ENCODE measurements around the gene HNRNPUL1. TPM values are rescaled to one million over a fixed set of nuclear protein-coding genes. Genes with fewer than 3 reads are reported as not detected.

HNRNPUL1 gene
- total and polyA plus RNA-seq, 5 donors = 89.4 to 152 (median 136) TPM

DNA sequence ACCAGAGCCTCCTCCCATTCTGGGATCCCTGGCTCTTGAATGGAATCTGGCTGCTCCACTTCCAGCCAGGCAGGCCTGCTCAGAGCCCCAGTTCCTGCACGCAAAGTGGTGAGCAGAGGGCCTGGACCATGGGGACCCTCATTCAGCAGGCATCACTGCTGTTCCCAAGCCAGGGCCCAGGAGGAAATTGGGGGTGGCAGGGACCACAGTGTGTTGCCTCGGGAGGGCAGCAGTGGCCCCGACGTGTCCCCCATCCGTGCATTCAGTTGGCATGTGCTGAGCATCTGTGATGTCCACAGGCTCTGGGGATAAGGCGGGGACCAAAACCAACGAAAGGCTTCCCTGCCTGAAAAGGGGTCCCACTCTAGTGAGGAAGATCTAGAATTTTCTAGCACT lies 57.0 kb downstream of the HNRNPUL1 start:
- intact Hi-C loops (cut with DNase I) = loop anchor here in 1 of 4 donors (5.0 kb wide), 1 partner anchor 36 kb away; no protein-coding TSS in a partner anchor
- H3K4me3 ChIP-seq (ENCODE audit: low read length) = no peak overlapping the region
- H3K27me3 ChIP-seq (ENCODE audit: control insufficient read depth, insufficient read depth) = no peaks in the 10 kb centered on the region
- peaks cover 9% of the 10 kb centered on the region for H3K4me1 ChIP-seq (ENCODE audit: control insufficient read depth, insufficient read depth, low read length)
- ATAC-seq = no peak
- H3K9me3 ChIP-seq (ENCODE audit: control insufficient read depth, low read length) = no peaks in the 10 kb centered on the region
- 69% methylated on average over 7 of the region's 7 CpGs for WGBS
- H3K27ac ChIP-seq (ENCODE audit: low read length) = peak overlapping the region; percentile 25
- peak in 1 of 3 donors; percentile 50 for DNase-seq

DNA sequence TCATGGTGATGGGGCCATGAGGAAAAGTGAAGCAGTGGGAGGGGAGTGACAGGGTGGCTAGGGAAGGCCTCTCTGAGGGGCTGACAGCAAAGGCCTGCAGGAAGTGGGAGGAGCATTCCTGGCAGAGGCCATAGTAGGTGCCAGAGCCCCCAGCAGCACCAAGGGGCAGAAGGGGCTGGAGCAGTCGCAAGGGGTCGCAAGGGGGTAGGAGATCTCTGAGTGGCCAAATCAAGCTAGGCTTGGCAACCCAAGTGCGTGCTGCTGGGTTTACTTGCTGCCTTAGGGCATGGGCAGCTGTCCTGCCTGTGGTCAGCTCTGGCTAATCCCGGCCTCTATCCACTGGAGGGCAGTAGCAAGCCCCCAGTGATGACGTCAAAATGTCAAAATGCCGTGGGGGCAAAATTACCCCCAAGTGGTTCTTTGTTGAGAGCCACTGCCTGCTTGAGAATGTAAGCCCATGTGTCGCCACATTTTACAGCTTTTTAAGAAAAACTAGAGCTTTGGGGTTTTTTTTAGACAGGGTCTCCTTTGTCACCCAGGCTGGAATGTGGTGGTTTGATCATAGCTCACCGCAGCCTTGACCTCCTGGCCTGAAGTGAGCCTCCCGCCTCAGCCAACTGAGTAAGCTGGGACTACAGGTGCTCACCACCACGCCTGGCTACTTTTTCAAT lies 57.6 kb downstream of the HNRNPUL1 start:
- Histone ChIP-seq H3K4me1 (ENCODE audit: control insufficient read depth, insufficient read depth, low read length) (peaks cover 12% of the 10 kb centered on the region), H3K4me3 (ENCODE audit: low read length) (no peak overlapping the region), H3K9me3 (ENCODE audit: control insufficient read depth, low read length) (no peaks in the 10 kb centered on the region), H3K27ac (ENCODE audit: low read length) (peak overlapping the region; percentile 80), H3K27me3 (ENCODE audit: control insufficient read depth, insufficient read depth) (no peaks in the 10 kb centered on the region)
- peak; percentile 60 to 77 (median 76) for DNase-seq
- WGBS = 50% methylated on average over 10 of the region's 10 CpGs
- intact Hi-C loops (cut with DNase I) = loop anchor here in 1 of 4 donors (5.0 kb wide), 1 partner anchor 36 kb away; no protein-coding TSS in a partner anchor
- ATAC-seq = peak; percentile 3 to 13

DNA sequence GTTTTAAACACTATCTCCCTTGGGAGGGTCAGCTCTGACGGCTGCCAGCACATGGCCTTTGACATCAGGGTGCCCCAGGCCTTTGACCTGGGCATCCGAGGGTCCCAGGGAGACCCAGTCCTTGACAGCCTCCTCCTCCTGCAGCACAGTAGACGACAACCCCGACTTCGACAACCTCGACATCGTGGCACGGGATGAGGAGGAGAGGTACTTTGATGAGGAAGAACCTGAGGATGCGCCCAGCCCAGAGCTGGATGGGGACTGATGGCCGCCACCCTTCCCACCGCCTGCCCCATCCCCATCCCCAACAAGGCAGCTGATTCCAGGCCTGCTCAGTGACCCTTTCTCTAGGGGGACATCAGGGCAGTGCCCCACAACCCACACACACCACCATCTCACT lies 58.3 kb downstream of the HNRNPUL1 start:
- intact Hi-C loops (cut with DNase I) = loop anchor here in 1 of 4 donors (5.0 kb wide), 1 partner anchor 35 kb away; no protein-coding TSS in a partner anchor
- no peak overlapping the region for H3K4me3 ChIP-seq (ENCODE audit: low read length)
- ATAC-seq (no peak), DNase-seq (peak in 2 of 3 donors; percentile 37 to 44)
- no peaks in the 10 kb centered on the region for H3K9me3 ChIP-seq (ENCODE audit: control insufficient read depth, low read length)
- no peaks in the 10 kb centered on the region for H3K27me3 ChIP-seq (ENCODE audit: control insufficient read depth, insufficient read depth)
- peak overlapping the region; percentile 80 for H3K27ac ChIP-seq (ENCODE audit: low read length)
- peaks cover 12% of the 10 kb centered on the region for H3K4me1 ChIP-seq (ENCODE audit: control insufficient read depth, insufficient read depth, low read length)
- 88% methylated on average over 11 of the region's 11 CpGs for WGBS

DNA sequence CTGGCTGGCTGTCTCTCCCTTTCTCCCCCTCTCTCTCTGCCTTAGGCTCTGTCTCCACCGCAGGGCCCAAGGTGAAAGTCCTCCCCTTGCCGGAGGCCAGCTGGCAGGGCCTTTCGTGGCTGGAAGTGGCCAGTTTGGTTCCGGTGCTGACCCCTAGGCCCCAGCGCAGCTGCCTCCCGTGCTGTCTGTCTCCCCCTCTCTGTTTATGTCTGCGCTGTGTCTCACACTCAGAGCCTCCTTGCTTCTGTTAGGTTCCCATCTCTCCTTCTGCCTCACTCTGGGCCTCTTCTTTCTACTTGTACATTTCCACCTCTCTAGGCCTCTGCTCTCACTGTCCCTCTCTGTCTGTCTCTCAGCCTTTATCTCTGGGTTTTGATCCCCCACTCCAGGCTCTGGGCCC lies 58.9 kb downstream of the HNRNPUL1 start:
- Histone ChIP-seq H3K4me1 (ENCODE audit: control insufficient read depth, insufficient read depth, low read length) (peaks cover 12% of the 10 kb centered on the region), H3K4me3 (ENCODE audit: low read length) (no peak overlapping the region), H3K9me3 (ENCODE audit: control insufficient read depth, low read length) (no peaks in the 10 kb centered on the region), H3K27ac (ENCODE audit: low read length) (peak overlapping the region; percentile 80), H3K27me3 (ENCODE audit: control insufficient read depth, insufficient read depth) (no peaks in the 10 kb centered on the region)
- intact Hi-C loops (cut with DNase I) = loop anchor here in 1 of 4 donors (5.0 kb wide), 1 partner anchor 34 kb away; no protein-coding TSS in a partner anchor
- 50% methylated on average over 7 of the region's 7 CpGs for WGBS
- ATAC-seq (no peak), DNase-seq (peak; percentile 61 to 87 (median 73))

DNA sequence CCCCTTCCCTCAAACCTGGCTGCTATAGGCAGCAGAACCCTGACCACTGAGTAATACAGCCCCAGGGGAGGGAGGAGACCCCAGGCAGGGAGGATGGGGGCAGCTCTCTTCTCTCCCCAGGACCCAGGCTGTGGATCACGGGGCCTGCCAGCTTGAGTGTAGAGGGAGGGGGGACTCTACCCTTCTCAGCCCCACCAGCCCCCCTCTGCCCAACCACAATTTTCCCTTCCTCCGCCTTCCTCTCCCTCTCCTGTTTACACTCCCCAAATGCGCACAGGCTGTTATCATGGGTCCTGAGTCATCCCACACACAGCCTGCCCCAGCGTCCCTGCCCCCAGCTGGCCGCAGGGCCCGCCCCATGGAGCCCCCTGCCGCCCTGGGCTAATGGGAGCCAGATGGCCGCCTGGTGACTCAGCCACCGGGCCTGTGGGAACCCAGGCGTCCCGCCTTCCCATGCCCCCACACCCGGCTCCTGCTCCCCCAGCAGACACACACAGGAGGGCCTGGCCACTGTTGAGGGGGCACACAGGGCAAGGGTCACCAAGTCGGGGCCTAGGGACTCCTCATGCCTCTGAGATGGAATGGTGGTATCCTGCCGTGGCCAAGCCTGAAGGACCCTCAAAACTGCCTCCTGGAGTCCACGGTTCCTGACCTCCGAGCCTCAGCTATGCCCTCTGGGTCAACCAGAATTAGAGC lies 59.4 kb downstream of the HNRNPUL1 start:
- peak; percentile 85 to 90 (median 89) for DNase-seq
- Histone ChIP-seq H3K4me1 (ENCODE audit: control insufficient read depth, insufficient read depth, low read length) (peaks cover 12% of the 10 kb centered on the region), H3K27ac (ENCODE audit: low read length) (peak overlapping the region; percentile 94), H3K27me3 (ENCODE audit: control insufficient read depth, insufficient read depth) (no peaks in the 10 kb centered on the region), H3K9me3 (ENCODE audit: control insufficient read depth, low read length) (no peaks in the 10 kb centered on the region), H3K4me3 (ENCODE audit: low read length) (no peak overlapping the region)
- intact Hi-C loops (cut with DNase I) = loop anchor here in 1 of 4 donors (5.0 kb wide), 1 partner anchor 34 kb away; no protein-coding TSS in a partner anchor
- peak; percentile 53 to 68 for ATAC-seq
- 38% methylated on average over 16 of the region's 16 CpGs for WGBS

DNA sequence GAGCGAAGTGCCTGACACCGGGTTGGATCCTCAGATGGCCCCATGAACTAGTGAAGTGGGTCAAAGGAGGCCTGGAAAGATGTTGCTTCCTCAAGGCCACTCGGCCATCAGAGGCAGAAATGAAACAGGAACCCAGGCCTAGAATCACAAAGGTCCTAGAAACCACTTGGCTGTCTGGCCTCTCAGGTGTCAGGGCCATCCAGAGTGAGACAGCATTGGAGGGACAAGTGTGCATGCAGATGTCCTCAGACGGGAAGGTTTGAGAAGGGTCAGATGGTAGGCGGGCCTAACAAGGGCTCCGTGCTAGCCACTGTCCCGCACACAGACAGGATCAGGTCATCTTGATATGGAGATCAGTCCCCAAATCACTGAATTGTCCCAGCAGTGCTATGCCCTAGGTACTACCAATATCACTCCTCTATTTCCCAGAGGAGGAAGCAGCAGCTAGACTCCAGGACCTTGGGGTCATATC lies 60.1 kb downstream of the HNRNPUL1 start:
- ATAC-seq (no peak), DNase-seq (peak in 1 of 3 donors; percentile 30)
- intact Hi-C loops (cut with DNase I) = loop anchor here in 1 of 4 donors (5.0 kb wide), 1 partner anchor 33 kb away; no protein-coding TSS in a partner anchor
- Histone ChIP-seq H3K27ac (ENCODE audit: low read length) (peak overlapping the region; percentile 94), H3K4me3 (ENCODE audit: low read length) (no peak overlapping the region), H3K27me3 (ENCODE audit: control insufficient read depth, insufficient read depth) (no peaks in the 10 kb centered on the region), H3K9me3 (ENCODE audit: control insufficient read depth, low read length) (no peaks in the 10 kb centered on the region), H3K4me1 (ENCODE audit: control insufficient read depth, insufficient read depth, low read length) (peaks cover 12% of the 10 kb centered on the region)
- 56% methylated on average over 7 of the region's 7 CpGs for WGBS

DNA sequence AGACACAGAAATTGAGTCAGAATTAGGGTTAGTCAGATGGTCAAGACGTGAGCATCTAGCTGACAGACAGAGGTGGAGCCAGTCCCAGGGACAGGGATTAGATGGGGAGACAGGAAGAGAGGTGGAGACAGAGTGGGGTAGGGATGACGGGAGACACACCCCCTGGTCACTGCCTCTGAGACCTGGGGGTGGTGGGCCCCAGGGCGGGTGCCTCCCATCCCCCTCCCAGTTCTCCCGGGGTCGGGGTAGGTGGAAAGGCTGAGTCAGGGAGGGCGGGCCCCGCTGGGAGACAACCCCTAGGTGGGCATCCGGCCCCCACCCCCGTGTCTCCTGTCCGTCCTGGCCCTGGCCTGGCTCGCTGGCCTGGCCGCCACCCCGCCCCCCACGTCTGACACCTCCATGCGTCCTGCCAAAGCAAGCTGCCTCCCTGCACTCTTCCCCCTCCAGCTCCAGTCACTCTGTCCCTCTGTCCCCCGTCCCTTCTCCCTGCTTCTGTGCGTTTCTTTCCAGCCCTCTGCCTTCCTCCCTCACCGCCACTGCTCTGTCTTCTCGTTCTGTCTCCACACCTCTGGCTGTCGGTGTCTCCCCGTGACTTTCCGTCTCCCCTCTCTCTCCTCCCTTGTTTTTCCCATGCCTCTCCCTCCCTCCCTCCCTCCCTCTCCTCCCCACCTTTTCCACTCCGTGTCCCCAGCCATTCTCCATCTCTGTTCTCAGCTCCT lies 60.9 kb downstream of the HNRNPUL1 start:
- Histone ChIP-seq H3K9me3 (ENCODE audit: control insufficient read depth, low read length) (no peaks in the 10 kb centered on the region), H3K27ac (ENCODE audit: low read length) (peak overlapping the region; percentile 94), H3K4me3 (ENCODE audit: low read length) (peak overlapping the region; percentile 18), H3K27me3 (ENCODE audit: control insufficient read depth, insufficient read depth) (no peaks in the 10 kb centered on the region), H3K4me1 (ENCODE audit: control insufficient read depth, insufficient read depth, low read length) (peaks cover 12% of the 10 kb centered on the region)
- ATAC-seq (peak; percentile 60 to 64), DNase-seq (peak; percentile 84 to 93 (median 93))
- intact Hi-C loops (cut with DNase I) = loop anchor here in 1 of 4 donors (5.0 kb wide), 1 partner anchor 32 kb away; no protein-coding TSS in a partner anchor
- WGBS = 8% methylated on average over 23 of the region's 23 CpGs

DNA sequence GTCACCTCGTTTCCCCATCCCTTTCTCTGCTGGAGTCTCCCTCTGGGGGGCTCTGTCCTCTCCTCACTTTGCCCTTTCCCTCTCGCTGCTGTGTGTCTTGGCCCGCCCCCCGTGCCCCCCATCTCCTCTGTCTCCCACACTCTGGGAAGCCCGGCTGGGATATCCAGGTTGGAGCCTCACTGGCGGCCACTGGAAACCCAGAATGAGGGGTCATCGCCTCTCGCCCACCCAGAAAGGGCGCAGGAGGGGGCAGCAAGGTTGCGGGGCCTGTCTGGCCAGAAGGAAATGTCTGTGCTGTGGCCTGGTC lies 61.4 kb downstream of the HNRNPUL1 start:
- WGBS = 7% methylated on average over 10 of the region's 10 CpGs
- ATAC-seq = no peak
- intact Hi-C loops (cut with DNase I) = no loop called here

DNA sequence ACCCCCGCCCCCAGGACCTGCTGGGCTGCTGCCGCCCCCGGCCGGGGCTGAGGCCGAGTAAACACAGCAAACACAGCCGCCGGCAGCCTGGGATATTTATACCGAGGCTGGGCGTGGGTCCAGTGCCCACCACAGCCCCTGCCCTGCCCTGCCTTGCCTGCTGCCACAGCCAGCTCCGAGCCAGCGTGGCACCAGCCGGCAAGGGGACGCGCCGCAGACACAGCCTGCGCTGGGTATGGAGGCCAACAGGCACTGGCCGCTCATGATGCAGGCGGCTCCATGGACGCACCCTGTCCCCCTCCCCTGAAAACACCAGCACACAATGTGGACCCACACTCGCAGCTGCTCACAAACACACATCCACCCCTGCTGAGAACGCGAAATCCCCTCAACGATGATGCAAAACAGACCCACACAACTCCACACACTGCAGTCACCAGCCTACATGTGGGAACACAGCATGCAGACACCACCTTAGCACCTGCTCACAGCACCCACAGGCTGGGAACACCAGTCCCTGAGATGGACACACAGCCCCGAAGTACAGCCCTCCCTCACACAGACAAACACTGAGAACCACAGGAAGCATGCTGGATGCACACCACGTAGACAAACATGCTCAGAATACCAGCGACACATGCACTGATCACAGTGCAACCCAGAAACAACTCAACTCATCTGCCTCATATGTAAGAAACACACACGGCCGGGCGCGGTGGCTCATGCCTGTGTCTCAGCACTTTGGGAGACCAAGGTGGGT lies 62.0 kb downstream of the HNRNPUL1 start:
- DNase-seq = peak in 2 of 3 donors; percentile 82 to 83

More for the DNA sequence above, 61.4 kb downstream of the HNRNPUL1 start:
- peaks cover 12% of the 10 kb centered on the region for H3K4me1 ChIP-seq (ENCODE audit: control insufficient read depth, insufficient read depth, low read length)
- H3K27ac ChIP-seq (ENCODE audit: low read length) = peak overlapping the region; percentile 94
- no peaks in the 10 kb centered on the region for H3K9me3 ChIP-seq (ENCODE audit: control insufficient read depth, low read length)
- H3K27me3 ChIP-seq (ENCODE audit: control insufficient read depth, insufficient read depth) = no peaks in the 10 kb centered on the region
- no peak for DNase-seq
- H3K4me3 ChIP-seq (ENCODE audit: low read length) = peak overlapping the region; percentile 18

DNA sequence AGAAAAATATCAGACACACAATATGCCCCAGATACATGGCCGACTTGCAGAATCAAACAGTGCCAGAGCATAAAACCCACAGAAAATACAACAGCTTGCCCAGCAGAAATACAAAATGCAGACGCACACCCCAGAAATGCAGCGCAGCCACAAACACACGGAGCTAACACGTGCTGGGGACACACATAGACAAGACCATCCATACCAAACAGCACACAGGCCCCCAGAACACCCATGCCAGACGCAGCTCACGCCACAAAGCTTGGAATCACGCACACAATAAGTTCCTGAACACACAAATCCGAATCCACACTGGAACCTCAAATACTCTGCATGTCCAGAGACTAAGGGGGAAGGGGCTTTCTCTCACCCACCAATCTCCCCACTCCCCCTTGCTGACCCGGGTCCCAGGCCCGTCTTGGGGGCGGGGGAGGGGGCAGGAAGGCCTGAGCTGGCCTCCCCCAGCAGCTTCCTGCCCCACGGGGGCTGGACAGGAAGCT lies 63.0 kb downstream of the HNRNPUL1 start:
- intact Hi-C loops (cut with DNase I) = no loop called here
- peaks cover 12% of the 10 kb centered on the region for H3K4me1 ChIP-seq (ENCODE audit: control insufficient read depth, insufficient read depth, low read length)
- H3K27ac ChIP-seq (ENCODE audit: low read length) = peak overlapping the region; percentile 51
- H3K27me3 ChIP-seq (ENCODE audit: control insufficient read depth, insufficient read depth) = no peaks in the 10 kb centered on the region
- no peak overlapping the region for H3K4me3 ChIP-seq (ENCODE audit: low read length)
- ATAC-seq = no peak
- H3K9me3 ChIP-seq (ENCODE audit: control insufficient read depth, low read length) = no peaks in the 10 kb centered on the region
- no peak for DNase-seq
- WGBS = 35% methylated on average over 13 of the region's 13 CpGs

More for the DNA sequence above, 62.0 kb downstream of the HNRNPUL1 start:
- WGBS = 18% methylated on average over 30 of the region's 30 CpGs
- peak overlapping the region; percentile 18 for H3K4me3 ChIP-seq (ENCODE audit: low read length)
- intact Hi-C loops (cut with DNase I) = no loop called here
- peaks cover 12% of the 10 kb centered on the region for H3K4me1 ChIP-seq (ENCODE audit: control insufficient read depth, insufficient read depth, low read length)
- peak overlapping the region; percentile 94 for H3K27ac ChIP-seq (ENCODE audit: low read length)
- peak; percentile 0 to 3 for ATAC-seq
- H3K27me3 ChIP-seq (ENCODE audit: control insufficient read depth, insufficient read depth) = no peaks in the 10 kb centered on the region
- no peaks in the 10 kb centered on the region for H3K9me3 ChIP-seq (ENCODE audit: control insufficient read depth, low read length)
